ENCODE data around the gene CTSA.

The CTSA gene

GRCh38 chr20:45947110-45947866 lies 56.2 kb downstream of the CTSA start:
- in situ Hi-C loops (cut with HindIII; ENCODE audit: low pct_ligation_motif_present, low sequenced_read_pairs), result no loop called here

GRCh38 chr20:45948261-45948733 lies 57.2 kb downstream of the CTSA start:
- Histone ChIP-seq H3K36me3 (replicated peaks) (peaks cover 86% of the 10 kb centered on the region), H3K27ac (no peak overlapping the region), H3K4me3 (ENCODE audit: low read depth, low read length) (no peak overlapping the region), H3K27me3 (replicated peaks) (no peaks in the 10 kb centered on the region)
- no peak for TF ChIP-seq CTCF (IDR thresholded peaks at IDR 0.05; ENCODE audit: low read depth, low read length, missing control alignments)
- in situ Hi-C loops (cut with HindIII; ENCODE audit: low pct_ligation_motif_present, low sequenced_read_pairs), result no loop called here
- no peak for DNase-seq

More at GRCh38 chr20:45947110-45947866, 56.2 kb downstream of the CTSA start:
- H3K4me3 ChIP-seq (ENCODE audit: low read depth, low read length), result no peak overlapping the region
- H3K27ac ChIP-seq, result no peak overlapping the region
- TF ChIP-seq CTCF (IDR thresholded peaks at IDR 0.05; ENCODE audit: low read depth, low read length, missing control alignments), result no peak
- peaks cover 81% of the 10 kb centered on the region for H3K36me3 ChIP-seq (replicated peaks)
- no peak for DNase-seq
- H3K27me3 ChIP-seq (replicated peaks), result no peaks in the 10 kb centered on the region
